Measurements from ENCODE around the gene SUCNR1.

GRCh38 chr3:151933234-151933853 is 59.9 kb downstream of the SUCNR1 start:
- TF ChIP-seq SUZ12 (IDR thresholded peaks at IDR 0.05; ENCODE audit: extremely low read depth, insufficient read depth, insufficient read length) (no peak), ZNF274 (IDR thresholded peaks at IDR 0.05; ENCODE audit: low read depth, low read length) (no peak)

Measured in NT2/D1 (cell line).